Activated naive CD8-positive, alpha-beta T cell treated with anti-CD3 and anti-CD28 coated beads, Interleukin-2, amount 10 ng/mL, durations not matched to agents 7 days and 5 days (primary cell): ENCODE data around the gene ACTG2. TPM values are rescaled to one million over a fixed set of nuclear protein-coding genes. Genes with fewer than 3 reads are reported as not detected.
"Not testable (repeated sequence)": the region's sequence is repeated elsewhere in the genome, so short reads cannot be mapped to it uniquely, and the experiment has no call there.

Experiments used
- ATAC-seq: fragments of 150-1000 bp; cut with Tn5 transposase; one replicate; pipeline ENCODE4 v1.10.0; 2021; ENCODE audit warnings: low read depth, moderate library complexity
- POLR2A ChIA-PET: fragments of 350-600 bp; sonication (Branson Sonifier 250); formaldehyde crosslinking; loops from one replicate; lab custom pipeline; 2021; ENCODE audit warnings: antibody characterized with exemption; lab: Charles Lee
- DNase-seq: peaks from one replicate; pipeline ENCODE4 v3.0.0; 2021
- H3K27ac Mint-ChIP-seq: one replicate; pipeline ENCODE4 v1.8.0; 2022; ENCODE audit warnings: mild to moderate bottlenecking, mixed read lengths
- H3K27me3 Mint-ChIP-seq: one replicate; pipeline ENCODE4 v1.8.0; 2022; ENCODE audit warnings: mild to moderate bottlenecking, moderate library complexity, mixed read lengths
- H3K36me3 Mint-ChIP-seq: one replicate; pipeline ENCODE4 v1.8.0; 2021; ENCODE audit warnings: mild to moderate bottlenecking, mixed read lengths
- H3K4me1 Mint-ChIP-seq: one replicate; pipeline ENCODE4 v1.8.0; 2021; ENCODE audit warnings: mixed read lengths
- H3K4me3 Mint-ChIP-seq: one replicate; pipeline ENCODE4 v1.8.0; 2022; ENCODE audit warnings: mild to moderate bottlenecking, moderate library complexity, mixed read lengths
- H3K9me3 Mint-ChIP-seq: one replicate; pipeline ENCODE4 v1.8.0; 2021; ENCODE audit warnings: mixed read lengths
- total RNA-seq, 2 experiments: library from RNA; stranded (reverse); gene quantifications; one replicate each; pipeline ENCODE4 v1.2.3, GENCODE V29; 2021

ACTG2 gene
- total RNA-seq, result under 1 TPM; 0.22 to 0.43 TPM

- no peak for ATAC-seq
- POLR2A ChIA-PET, result no interaction called here
- no peaks in the 10 kb centered on the region for H3K9me3 Mint-ChIP-seq
These were observed at the start of gene ACTG2 for GRCh38 chr2:73892631-73893329. Gene ACTG2 (plus strand): TSS chr2:73893008. CDS start chr2:73901312, 8,304 bp downstream.

GRCh38 chr2:73844087-73844486 lies 48.7 kb upstream of the ACTG2 start:
- POLR2A ChIA-PET, result no interaction called here
- no peak overlapping the region for H3K4me3 Mint-ChIP-seq
- H3K36me3 Mint-ChIP-seq, result peaks cover 25% of the 10 kb centered on the region
- no peaks in the 10 kb centered on the region for H3K27me3 Mint-ChIP-seq
- peaks cover 8% of the 10 kb centered on the region for H3K4me1 Mint-ChIP-seq
- ATAC-seq, result no peak
- no peaks in the 10 kb centered on the region for H3K9me3 Mint-ChIP-seq
- DNase-seq, result no peak
- H3K27ac Mint-ChIP-seq, result peak overlapping the region; percentile 8

More at GRCh38 chr2:73892631-73893329, at the start of gene ACTG2:
- no peaks in the 10 kb centered on the region for H3K27me3 Mint-ChIP-seq
- H3K27ac Mint-ChIP-seq, result no peak within 1 kb of the TSS
- H3K4me1 Mint-ChIP-seq, result peaks cover 48% of the 10 kb centered on the region
- no peak for DNase-seq
- H3K36me3 Mint-ChIP-seq, result no peaks in the 10 kb centered on the region
- H3K4me3 Mint-ChIP-seq, result no peak within 1 kb of the TSS

- Mint-ChIP-seq H3K9me3 (no peaks in the 10 kb centered on the region), H3K27ac (no peak overlapping the region), H3K4me3 (no peak overlapping the region), H3K4me1 (peaks cover 4% of the 10 kb centered on the region), H3K36me3 (peaks cover 29% of the 10 kb centered on the region), H3K27me3 (no peaks in the 10 kb centered on the region)
- no peak for DNase-seq
- no peak for ATAC-seq
- POLR2A ChIA-PET, result no interaction called here
These were observed 42.8 kb upstream of the ACTG2 start for GRCh38 chr2:73850009-73850408.

- Mint-ChIP-seq H3K27me3 (no peaks in the 10 kb centered on the region), H3K36me3 (peaks cover 30% of the 10 kb centered on the region), H3K4me3 (no peak overlapping the region), H3K9me3 (no peaks in the 10 kb centered on the region), H3K4me1 (peaks cover 6% of the 10 kb centered on the region), H3K27ac (no peak overlapping the region)
- ATAC-seq (no peak), DNase-seq (no peak)
- POLR2A ChIA-PET, result no interaction called here
These were observed 41.5 kb upstream of the ACTG2 start for GRCh38 chr2:73851274-73851673.

GRCh38 chr2:73852020-73852419 lies 40.8 kb upstream of the ACTG2 start:
- ATAC-seq, result no peak
- Mint-ChIP-seq H3K4me3 (no peak overlapping the region), H3K36me3 (peaks cover 35% of the 10 kb centered on the region), H3K27me3 (no peaks in the 10 kb centered on the region), H3K4me1 (peaks cover 8% of the 10 kb centered on the region), H3K9me3 (no peaks in the 10 kb centered on the region), H3K27ac (no peak overlapping the region)
- no peak for DNase-seq
- POLR2A ChIA-PET, result no interaction called here

- H3K9me3 Mint-ChIP-seq, result no peaks in the 10 kb centered on the region
- no peak overlapping the region for H3K4me3 Mint-ChIP-seq
- no peak overlapping the region for H3K27ac Mint-ChIP-seq
- H3K27me3 Mint-ChIP-seq, result no peaks in the 10 kb centered on the region
- DNase-seq, result no peak
- no peak for ATAC-seq
- POLR2A ChIA-PET, result interaction anchor here (0.6 kb wide), 1 partner anchor 831 kb away, joined by 3 read pairs; no protein-coding TSS in a partner anchor
- peaks cover 13% of the 10 kb centered on the region for H3K4me1 Mint-ChIP-seq
- peaks cover 40% of the 10 kb centered on the region for H3K36me3 Mint-ChIP-seq
These were observed 37.3 kb upstream of the ACTG2 start for GRCh38 chr2:73855526-73855925.

- no peak overlapping the region for H3K4me3 Mint-ChIP-seq
- no peaks in the 10 kb centered on the region for H3K9me3 Mint-ChIP-seq
- H3K4me1 Mint-ChIP-seq, result peaks cover 12% of the 10 kb centered on the region
- no peak for DNase-seq
- peaks cover 41% of the 10 kb centered on the region for H3K36me3 Mint-ChIP-seq
- POLR2A ChIA-PET, result no interaction called here
- H3K27me3 Mint-ChIP-seq, result no peaks in the 10 kb centered on the region
- no peak overlapping the region for H3K27ac Mint-ChIP-seq
- no peak for ATAC-seq
These were observed 36.6 kb upstream of the ACTG2 start for GRCh38 chr2:73856214-73856613.

GRCh38 chr2:73859721-73860586 lies 32.9 kb upstream of the ACTG2 start:
- ATAC-seq, result no peak
- H3K27me3 Mint-ChIP-seq, result no peaks in the 10 kb centered on the region
- H3K4me3 Mint-ChIP-seq, result no peak overlapping the region

GRCh38 chr2:73862987-73863386 lies 29.8 kb upstream of the ACTG2 start:
- Mint-ChIP-seq H3K4me3 (no peak overlapping the region), H3K9me3 (no peaks in the 10 kb centered on the region), H3K27me3 (no peaks in the 10 kb centered on the region), H3K4me1 (peaks cover 6% of the 10 kb centered on the region), H3K27ac (no peak overlapping the region), H3K36me3 (peaks cover 39% of the 10 kb centered on the region)
- DNase-seq, result no peak
- no peak for ATAC-seq
- POLR2A ChIA-PET, result no interaction called here

More at GRCh38 chr2:73859721-73860586, 32.9 kb upstream of the ACTG2 start:
- Mint-ChIP-seq H3K27ac (no peak overlapping the region), H3K9me3 (no peaks in the 10 kb centered on the region), H3K4me1 (peaks cover 9% of the 10 kb centered on the region), H3K36me3 (peaks cover 59% of the 10 kb centered on the region)
- DNase-seq, result no peak
- POLR2A ChIA-PET, result no interaction called here

GRCh38 chr2:73868204-73868978 lies 24.4 kb upstream of the ACTG2 start:
- DNase-seq (no peak), ATAC-seq (no peak)
- Mint-ChIP-seq H3K27me3 (no peaks in the 10 kb centered on the region), H3K36me3 (peaks cover 21% of the 10 kb centered on the region), H3K4me3 (no peak overlapping the region), H3K4me1 (no peaks in the 10 kb centered on the region), H3K27ac (no peak overlapping the region), H3K9me3 (no peaks in the 10 kb centered on the region)
- POLR2A ChIA-PET, result no interaction called here

- H3K27me3 Mint-ChIP-seq, result no peaks in the 10 kb centered on the region
- H3K27ac Mint-ChIP-seq, result no peak overlapping the region
- H3K9me3 Mint-ChIP-seq, result no peaks in the 10 kb centered on the region
- POLR2A ChIA-PET, result no interaction called here
- H3K4me3 Mint-ChIP-seq, result no peak overlapping the region
- DNase-seq (no peak), ATAC-seq (no peak)
- no peaks in the 10 kb centered on the region for H3K4me1 Mint-ChIP-seq
- peaks cover 10% of the 10 kb centered on the region for H3K36me3 Mint-ChIP-seq
These were observed 22.7 kb upstream of the ACTG2 start for GRCh38 chr2:73870084-73870483.

- H3K27ac Mint-ChIP-seq, result no peak overlapping the region
- no peak overlapping the region for H3K4me3 Mint-ChIP-seq
- peaks cover 2% of the 10 kb centered on the region for H3K36me3 Mint-ChIP-seq
- DNase-seq (no peak), ATAC-seq (no peak)
- peaks cover 5% of the 10 kb centered on the region for H3K27me3 Mint-ChIP-seq
- no peaks in the 10 kb centered on the region for H3K9me3 Mint-ChIP-seq
- POLR2A ChIA-PET, result no interaction called here
- H3K4me1 Mint-ChIP-seq, result peaks cover 5% of the 10 kb centered on the region
These were observed 15.6 kb upstream of the ACTG2 start for GRCh38 chr2:73877071-73877802.

- H3K27me3 Mint-ChIP-seq, H3K36me3 Mint-ChIP-seq, H3K4me1 Mint-ChIP-seq, H3K4me3 Mint-ChIP-seq, POLR2A ChIA-PET, H3K9me3 Mint-ChIP-seq, ATAC-seq, H3K27ac Mint-ChIP-seq, DNase-seq: not testable (repeated sequence)
These were observed 14.8 kb upstream of the ACTG2 start for GRCh38 chr2:73877984-73878383.
